ENCODE data around the gene GPX2. TPM values are rescaled to one million over a fixed set of nuclear protein-coding genes. Genes with fewer than 3 reads are reported as not detected.

Gene GPX2
- total RNA-seq, 4 donors from 2014 or later: 0.49 to 1.4 (median 0.61) TPM; not detected in 1

DNA sequence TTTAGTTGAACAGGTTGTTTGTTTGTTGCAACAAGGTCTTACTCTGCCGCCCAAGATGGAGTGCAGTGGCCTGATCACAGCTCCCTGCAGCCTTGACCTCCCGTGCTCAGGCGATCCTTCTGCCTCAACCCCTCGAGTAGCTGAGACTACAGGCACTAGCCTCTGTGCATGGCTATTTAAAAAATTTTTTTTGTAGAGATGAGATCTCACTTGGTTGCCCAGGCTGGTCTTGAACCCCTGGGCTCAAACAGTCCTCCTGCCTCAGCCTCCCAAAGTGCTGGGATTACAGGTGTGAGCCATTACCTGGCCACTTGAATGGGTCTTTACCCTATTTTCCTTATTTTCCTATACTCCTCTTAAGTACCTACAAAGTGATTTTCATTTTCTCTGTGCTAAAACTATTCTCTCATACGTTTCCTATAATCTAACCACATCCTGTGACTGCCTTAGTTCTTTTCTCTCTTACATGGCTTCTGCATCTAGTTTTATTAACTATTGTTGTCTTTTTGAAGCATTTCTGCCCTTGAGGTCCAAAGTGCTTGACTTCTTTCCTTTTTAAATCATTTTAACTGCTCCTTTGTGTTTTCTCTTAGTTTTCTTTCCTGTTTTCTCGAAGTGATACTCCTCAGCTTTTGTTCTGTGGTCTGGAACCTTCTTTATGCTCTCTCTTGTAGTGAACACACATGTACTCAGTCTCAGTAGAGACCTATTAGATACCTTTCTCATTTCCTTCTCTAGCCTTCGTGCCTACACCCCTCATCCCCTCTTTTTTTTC, 14.1 kb downstream of the GPX2 start:
- no peak for ATAC-seq
- Histone ChIP-seq H3K4me3 (no peak overlapping the region), H3K36me3 (peaks cover 0 to 67% of the 10 kb centered on the region in 2 donors), H3K4me1 (peaks cover 19 to 38% of the 10 kb centered on the region in 2 donors), H3K27me3 (no peaks in the 10 kb centered on the region), H3K27ac (no peak overlapping the region), H3K9me3 (no peaks in the 10 kb centered on the region)
- in situ Hi-C loops (cut with MboI; ENCODE audit: low sequenced_read_pairs in 4 of 4) (no loop called here), intact Hi-C loops (cut with DNase I; ENCODE audit: low total_unique reads) (no loop called here)
- DNase-seq: no peak
- TF ChIP-seq, protein P1, sequence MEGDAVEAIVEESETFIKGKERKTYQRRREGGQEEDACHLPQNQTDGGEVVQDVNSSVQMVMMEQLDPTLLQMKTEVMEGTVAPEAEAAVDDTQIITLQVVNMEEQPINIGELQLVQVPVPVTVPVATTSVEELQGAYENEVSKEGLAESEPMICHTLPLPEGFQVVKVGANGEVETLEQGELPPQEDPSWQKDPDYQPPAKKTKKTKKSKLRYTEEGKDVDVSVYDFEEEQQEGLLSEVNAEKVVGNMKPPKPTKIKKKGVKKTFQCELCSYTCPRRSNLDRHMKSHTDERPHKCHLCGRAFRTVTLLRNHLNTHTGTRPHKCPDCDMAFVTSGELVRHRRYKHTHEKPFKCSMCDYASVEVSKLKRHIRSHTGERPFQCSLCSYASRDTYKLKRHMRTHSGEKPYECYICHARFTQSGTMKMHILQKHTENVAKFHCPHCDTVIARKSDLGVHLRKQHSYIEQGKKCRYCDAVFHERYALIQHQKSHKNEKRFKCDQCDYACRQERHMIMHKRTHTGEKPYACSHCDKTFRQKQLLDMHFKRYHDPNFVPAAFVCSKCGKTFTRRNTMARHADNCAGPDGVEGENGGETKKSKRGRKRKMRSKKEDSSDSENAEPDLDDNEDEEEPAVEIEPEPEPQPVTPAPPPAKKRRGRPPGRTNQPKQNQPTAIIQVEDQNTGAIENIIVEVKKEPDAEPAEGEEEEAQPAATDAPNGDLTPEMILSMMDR (IDR thresholded peaks at IDR 0.05 in 4 of 5, conservative IDR thresholded peaks at IDR 0.05 in 1 of 5): no peak
- TF ChIP-seq POLR2A (IDR thresholded peaks at IDR 0.05): no peak

DNA sequence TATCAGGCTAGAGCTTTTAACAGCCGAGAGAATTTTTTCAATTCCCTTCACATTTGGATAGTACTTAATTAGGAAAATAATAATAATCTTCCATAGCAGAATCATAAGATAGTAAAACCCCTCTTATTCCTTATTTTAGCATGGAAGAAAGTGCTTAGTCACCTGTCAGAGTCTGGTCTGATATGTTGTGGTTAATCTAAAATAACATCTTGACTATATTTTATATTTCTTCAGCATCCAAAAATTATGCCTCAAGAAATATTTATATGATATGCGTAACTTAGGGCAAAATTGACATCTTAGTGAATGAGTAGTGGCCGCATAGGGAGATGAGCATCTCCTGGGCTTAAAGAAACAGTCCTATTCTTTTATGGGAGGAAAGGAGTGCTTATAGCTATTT, 15.5 kb downstream of the GPX2 start:
- TF ChIP-seq POLR2A (IDR thresholded peaks at IDR 0.05): no peak
- TF ChIP-seq, protein P1 (IDR thresholded peaks at IDR 0.05 in 4 of 5, conservative IDR thresholded peaks at IDR 0.05 in 1 of 5): no peak
- Histone ChIP-seq H3K36me3 (peaks cover 0 to 58% of the 10 kb centered on the region in 2 donors), H3K9me3 (no peaks in the 10 kb centered on the region), H3K27ac (peak overlapping the region; percentile 3 to 65 (median 32)), H3K4me1 (peaks cover 19 to 38% of the 10 kb centered on the region in 2 donors), H3K27me3 (no peaks in the 10 kb centered on the region), H3K4me3 (no peak overlapping the region)
- DNase-seq: no peak
- in situ Hi-C loops (cut with MboI; ENCODE audit: low sequenced_read_pairs in 4 of 4) (no loop called here), intact Hi-C loops (cut with DNase I; ENCODE audit: low total_unique reads) (no loop called here)
- ATAC-seq: no peak

DNA sequence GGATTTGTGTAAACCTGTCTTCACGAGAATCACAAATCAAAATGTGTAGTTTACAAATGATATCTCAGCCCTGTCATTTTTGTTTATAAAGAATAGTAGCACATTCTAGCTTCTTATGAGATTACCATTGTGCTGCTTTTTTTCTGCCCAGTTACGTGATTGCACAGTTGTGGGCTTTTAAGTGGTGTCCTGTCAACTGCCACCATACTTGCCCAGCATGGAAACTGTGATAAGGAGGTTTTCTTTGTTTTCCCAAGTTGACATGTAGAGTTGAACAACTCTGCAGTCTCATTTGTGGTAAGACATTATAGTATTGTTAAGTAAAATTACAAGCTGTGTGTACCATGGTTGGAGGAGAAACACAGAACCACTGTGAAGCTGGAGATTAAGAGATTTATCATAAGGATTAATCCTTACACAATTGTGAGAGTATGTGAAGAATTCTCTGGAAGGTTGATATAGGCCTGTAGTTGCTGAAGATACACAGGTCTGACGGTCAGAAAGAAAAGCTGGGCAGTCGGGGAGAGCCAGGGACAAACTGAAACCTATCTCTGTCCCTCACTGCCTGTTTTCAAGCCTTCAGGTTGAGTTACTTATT, 16.0 kb downstream of the GPX2 start:
- in situ Hi-C loops (cut with MboI; ENCODE audit: low sequenced_read_pairs in 4 of 4): no loop called here
- ATAC-seq: peak in 1 of 2 donors; percentile 44
- intact Hi-C loops (cut with DNase I; ENCODE audit: low total_unique reads): no loop called here

DNA sequence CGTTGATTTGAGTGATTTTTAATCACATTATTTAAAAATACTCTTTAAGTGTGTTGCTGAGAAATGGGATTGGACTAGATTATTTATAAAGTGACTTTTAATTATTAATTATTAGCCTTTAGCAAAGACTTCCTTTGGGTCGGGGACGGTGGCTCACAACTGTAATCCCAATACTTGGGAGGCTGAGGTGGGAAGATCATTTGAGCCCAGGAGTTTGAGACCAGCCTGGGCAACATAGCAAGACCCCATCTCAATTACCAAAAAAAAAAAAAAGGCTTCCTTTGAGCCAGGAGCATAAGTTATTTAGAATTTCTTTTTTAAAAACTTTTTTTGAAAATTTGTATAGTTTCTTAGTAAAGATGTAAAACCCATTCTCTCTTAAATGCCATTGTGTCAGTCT, 19.5 kb downstream of the GPX2 start:
- intact Hi-C loops (cut with DNase I; ENCODE audit: low total_unique reads): no loop called here
- no peak for DNase-seq
- TF ChIP-seq, protein P1 (IDR thresholded peaks at IDR 0.05 in 4 of 5, conservative IDR thresholded peaks at IDR 0.05 in 1 of 5): no peak
- TF ChIP-seq POLR2A (IDR thresholded peaks at IDR 0.05): no peak
- no peak overlapping the region for H3K27ac ChIP-seq
- H3K27me3 ChIP-seq: no peaks in the 10 kb centered on the region
- H3K4me1 ChIP-seq: peaks cover 27 to 33% of the 10 kb centered on the region in 2 donors
- in situ Hi-C loops (cut with MboI; ENCODE audit: low sequenced_read_pairs in 4 of 4): no loop called here
- H3K36me3 ChIP-seq: peaks cover 0 to 30% of the 10 kb centered on the region in 2 donors
- H3K9me3 ChIP-seq: no peaks in the 10 kb centered on the region
- H3K4me3 ChIP-seq: no peak overlapping the region
- ATAC-seq: no peak

More for the DNA sequence above, 16.0 kb downstream of the GPX2 start:
- TF ChIP-seq POLR2A (IDR thresholded peaks at IDR 0.05): no peak
- TF ChIP-seq, protein P1 (IDR thresholded peaks at IDR 0.05 in 4 of 5, conservative IDR thresholded peaks at IDR 0.05 in 1 of 5): no peak
- no peak for DNase-seq
- Histone ChIP-seq H3K9me3 (no peaks in the 10 kb centered on the region), H3K4me1 (peaks cover 19 to 35% of the 10 kb centered on the region in 2 donors), H3K27me3 (no peaks in the 10 kb centered on the region), H3K4me3 (no peak overlapping the region), H3K27ac (peak overlapping the region; percentile 3 to 65 (median 32)), H3K36me3 (peaks cover 0 to 53% of the 10 kb centered on the region in 2 donors)

Data from gastrocnemius medialis (tissue), 4 donors.